Measurements from ENCODE around the gene LEFTY1. TPM values are rescaled to one million over a fixed set of nuclear protein-coding genes. Genes with fewer than 3 reads are reported as not detected.

Gene LEFTY1
- total RNA-seq, 1 donor from 2014 or later, result not detected

DNA sequence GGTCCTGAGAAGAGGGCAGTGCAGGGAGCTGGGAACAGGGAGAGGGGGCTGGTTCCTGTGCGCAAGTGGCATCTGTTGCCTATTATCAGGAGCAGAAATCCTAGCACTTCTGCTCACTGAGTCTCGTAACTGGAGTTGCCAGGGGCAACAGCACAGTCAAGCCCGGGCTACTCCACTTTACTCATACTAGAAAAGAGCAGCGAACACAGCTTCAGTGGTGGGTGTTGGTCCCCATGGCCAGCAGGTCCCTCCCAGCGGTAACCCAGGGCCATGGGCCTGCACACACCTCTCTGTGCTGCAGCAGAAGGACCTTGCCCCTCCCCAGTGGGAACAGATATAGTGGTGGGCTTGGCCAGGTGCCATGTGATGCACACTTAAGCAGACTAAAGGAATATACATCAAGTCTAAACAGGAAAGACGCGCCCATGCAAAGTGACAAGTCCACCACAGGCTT is 26.6 kb upstream of the LEFTY1 start:
- peak; percentile 27 for DNase-seq

DNA sequence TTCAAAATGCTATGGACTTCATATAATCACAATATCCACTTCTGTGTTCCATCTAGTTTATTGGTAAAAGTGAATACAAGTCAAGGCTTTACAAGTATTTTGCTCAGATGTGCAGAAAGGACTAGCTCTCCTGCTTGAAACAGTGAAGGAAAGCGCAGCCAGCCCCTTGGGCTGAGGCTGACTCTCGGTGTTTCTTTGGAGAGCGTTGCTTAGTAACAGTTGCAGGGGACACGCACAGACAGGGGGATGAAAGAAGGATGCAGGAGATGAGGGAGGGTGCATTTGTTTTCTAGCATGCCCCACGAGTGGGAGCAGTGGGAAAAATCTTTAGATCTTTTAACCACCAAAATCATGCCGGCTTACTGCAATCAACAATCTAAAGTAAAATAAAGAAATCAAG is 26.0 kb upstream of the LEFTY1 start:
- DNase-seq, result no peak

DNA sequence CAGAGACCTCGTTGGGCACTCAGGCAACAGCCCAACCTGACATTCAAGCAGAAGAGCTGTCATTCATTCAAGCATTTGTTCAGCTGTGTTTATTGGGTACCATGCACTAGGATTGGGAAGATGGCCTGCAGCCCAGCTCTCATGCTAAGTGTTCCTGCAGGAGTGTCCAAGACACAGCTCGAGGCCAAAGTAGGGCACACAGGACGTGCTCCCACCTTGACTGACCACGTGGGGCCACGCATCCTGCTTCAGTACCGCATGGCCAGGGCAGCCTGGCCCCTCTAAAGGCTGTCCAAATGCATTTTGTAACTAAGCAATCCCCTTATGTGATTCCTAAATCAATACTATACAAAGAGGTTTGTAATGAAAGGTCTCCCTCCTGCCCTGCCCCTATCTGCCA is 25.4 kb upstream of the LEFTY1 start:
- DNase-seq, result no peak

DNA sequence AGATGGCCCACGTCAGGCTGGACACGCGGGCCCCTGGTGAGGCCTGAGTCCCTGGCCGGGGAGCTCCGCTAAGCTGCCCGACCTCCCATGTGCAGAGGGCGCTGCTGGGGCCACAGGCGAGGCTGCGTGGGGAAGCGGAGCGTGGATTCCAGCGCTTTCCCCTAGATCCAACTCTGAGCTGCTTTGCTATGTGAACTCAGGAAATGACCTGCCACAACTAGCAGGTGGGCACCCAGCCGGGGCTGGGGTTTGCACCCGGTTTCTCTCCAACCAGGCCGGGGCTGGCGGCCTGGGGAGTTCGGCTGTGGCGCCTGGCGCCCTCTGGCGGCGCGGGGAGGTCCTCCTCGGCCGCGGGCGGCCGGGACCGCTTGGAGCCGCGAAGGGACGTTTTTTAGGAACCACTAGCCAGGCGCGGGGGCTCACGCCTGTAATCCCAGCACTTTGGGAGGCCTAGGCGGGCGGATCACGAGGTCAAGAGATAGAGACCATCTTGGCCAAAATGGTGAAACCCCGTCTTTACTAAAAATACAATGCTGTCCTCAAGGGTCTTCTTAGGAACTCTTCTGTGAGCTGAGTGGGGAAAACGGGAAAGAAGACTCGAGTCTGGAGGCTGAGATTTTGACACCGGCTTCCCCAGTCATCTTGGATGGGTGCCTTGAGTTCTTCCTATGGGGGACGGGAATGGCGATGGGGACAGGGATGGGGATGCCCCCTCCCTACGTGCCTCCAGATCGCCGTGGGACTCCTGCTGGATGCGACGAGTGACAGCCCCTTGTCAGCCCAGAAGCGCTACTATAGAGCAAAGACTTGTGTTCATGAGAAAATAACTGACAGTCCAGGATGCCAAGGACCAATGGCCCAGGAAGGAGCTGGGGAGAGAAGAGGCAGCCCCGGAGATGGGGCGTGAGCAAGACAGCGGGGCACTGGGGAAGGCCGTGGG is 22.5 kb upstream of the LEFTY1 start:
- peak; percentile 78 for DNase-seq

DNA sequence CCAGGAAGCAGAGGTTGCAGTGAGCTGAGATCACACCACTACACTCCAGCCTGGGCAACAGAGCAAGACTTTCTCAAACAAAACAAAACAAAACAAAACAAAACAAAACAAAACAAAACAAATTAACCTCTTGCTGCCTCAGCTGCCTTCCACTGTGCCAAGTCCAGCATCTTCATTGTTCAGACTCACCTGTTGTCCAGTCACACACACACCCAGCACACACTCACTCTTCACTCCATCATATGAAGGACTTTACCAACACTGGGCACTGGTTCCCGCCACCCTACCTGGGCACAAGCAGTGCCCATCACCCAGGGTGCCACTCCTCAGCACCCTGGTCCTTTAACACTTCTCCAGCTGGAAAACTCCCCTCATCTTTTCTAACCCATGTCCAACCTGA is 20.5 kb upstream of the LEFTY1 start:
- DNase-seq, result no peak

DNA sequence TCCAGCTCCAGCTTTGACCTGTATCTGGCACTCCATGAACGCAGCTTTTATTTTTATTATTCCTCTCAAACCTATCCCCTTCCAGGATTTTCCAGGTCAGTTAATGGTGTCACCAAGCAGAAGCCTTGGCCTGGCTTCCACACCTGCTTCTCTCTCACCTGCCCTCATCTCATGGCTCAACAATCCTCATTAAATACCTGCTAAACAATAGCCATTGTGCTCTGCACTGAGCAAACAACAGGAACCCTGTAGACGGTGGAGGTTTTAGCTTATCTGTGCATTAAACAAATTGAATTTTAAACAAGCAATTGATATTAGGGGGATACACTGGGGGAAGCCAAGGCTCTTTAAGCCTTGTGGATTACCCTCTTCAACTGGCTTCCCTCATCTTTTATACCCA is 19.8 kb upstream of the LEFTY1 start:
- no peak for DNase-seq

DNA sequence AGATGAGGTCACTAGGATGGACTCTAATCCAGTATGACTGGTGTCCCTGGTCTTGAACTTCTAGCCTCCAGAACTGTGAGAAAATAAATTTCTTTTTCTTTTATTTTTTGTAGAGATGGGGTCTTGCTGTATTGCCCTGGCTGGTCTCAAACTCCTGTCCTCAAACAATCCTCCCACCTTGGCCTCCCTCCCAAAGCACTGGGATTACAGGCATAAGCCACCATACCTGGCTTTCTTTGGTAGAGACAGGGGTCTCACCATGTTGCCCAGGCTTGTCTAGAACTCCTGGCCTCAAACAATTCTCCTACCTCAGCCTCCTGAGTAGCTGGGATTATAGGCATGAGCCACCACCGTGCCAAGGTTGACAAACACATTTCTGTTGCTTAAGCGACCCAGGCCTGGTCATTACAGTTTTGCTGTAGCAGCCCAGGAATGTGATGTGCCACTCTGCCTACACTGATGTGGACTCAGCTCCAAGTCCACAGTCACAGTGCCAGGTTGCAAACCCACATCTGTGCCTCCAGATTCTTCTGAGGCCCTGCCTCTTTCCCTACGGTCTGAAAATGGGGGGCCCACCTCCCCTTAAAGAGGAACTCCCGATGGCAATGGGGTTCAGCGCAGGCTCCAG is 19.2 kb upstream of the LEFTY1 start:
- no peak for DNase-seq

DNA sequence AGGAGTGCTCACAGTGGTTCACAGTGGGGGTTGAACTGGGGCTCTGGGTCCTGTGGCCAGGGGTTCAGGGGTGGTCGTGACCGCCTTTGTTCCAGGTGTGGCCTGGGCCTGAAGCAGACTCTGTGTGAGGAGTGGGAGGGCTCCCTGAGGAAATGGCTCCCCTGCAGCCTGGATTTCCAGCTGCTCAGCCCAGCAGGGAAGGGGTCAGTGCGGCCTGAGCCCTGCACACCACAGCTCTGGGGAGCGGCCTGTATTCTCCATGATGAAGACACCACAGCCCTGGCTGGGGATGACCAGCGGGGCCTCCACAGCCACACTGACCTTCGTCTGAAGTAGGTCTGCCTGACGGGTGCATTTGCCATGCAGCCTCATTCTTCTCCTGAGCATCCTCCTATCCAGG is 18.4 kb upstream of the LEFTY1 start:
- no peak for DNase-seq

DNA sequence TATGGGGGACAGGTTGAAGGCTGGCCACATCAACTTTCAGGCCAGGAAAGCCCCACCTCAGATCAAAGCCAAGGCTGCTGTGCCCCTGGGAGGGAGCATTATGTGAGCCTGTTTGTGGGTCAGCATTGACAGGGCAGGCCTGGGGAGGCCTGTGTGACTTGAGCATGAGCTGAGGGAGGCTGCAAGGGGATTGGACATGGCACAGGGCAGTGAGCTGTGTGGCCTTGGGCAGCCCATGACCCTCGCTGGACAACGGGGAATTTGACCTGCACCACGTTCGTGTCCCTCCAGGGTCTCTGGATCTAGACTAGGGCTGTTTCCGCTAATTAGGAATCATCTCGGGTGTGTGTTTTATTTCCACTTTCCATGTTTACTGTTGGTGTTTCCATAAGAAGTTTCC is 17.5 kb upstream of the LEFTY1 start:
- no peak for DNase-seq

DNA sequence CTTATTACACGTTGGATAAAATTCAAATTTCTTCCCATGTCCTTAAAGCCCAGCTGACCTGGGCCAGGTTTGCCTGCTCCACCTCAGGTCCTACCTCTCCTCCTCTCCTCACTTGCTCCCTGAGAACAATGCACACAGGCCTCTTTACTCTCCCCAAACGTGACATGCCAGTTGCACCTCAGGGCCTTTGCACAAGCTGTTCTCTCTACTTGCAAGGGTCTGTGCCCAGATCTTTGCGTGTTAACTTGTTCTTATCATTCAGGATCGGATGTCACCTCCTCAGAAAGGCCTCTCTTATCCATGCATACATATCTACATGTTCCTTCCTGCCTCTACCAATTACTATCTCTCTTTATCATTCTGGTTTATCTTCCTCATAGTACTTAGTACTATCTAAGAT is 14.7 kb upstream of the LEFTY1 start:
- DNase-seq, result no peak

DNA sequence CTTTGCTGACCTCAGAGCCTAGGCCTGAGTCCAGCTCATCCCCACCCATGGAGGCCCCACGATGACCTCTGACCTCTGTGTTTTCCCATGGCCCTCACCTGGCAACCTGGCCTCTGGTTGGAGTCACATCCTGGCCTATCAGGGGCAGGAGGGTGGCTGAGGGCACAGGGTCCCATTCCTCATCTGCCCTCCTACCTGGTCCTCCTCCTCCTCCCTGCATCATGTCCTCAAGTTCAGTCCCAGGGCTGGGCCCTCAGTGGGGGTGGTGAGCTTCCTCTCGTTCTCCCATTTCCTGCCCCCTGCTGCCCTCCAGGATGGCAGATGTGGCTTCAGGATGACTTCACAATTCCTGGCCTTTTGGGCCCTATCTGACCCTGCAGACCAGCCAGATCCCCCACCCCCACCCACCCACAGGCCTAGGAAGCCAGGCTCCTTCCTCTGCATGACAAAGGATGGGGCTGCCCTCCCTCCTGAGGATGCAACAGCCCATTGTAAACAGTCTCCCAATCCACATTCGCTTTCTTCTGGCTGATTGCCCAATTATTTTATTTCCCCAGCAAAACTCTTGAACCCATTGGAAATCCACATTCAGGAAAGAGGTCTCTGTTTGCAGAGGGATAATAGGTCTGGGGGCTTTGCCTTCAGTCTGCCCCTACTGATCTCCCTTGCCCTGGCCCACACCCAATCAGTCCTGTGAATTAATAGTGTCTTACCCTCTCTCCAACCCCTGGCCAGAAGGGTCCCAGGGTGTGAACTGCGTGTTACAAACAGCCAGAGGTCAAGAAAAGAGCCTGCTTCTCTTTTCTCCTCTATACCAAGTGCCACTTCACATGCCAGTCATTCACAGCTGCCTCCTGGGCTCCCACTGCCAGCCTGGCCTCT is 10.3 kb upstream of the LEFTY1 start:
- DNase-seq, result no peak

DNA sequence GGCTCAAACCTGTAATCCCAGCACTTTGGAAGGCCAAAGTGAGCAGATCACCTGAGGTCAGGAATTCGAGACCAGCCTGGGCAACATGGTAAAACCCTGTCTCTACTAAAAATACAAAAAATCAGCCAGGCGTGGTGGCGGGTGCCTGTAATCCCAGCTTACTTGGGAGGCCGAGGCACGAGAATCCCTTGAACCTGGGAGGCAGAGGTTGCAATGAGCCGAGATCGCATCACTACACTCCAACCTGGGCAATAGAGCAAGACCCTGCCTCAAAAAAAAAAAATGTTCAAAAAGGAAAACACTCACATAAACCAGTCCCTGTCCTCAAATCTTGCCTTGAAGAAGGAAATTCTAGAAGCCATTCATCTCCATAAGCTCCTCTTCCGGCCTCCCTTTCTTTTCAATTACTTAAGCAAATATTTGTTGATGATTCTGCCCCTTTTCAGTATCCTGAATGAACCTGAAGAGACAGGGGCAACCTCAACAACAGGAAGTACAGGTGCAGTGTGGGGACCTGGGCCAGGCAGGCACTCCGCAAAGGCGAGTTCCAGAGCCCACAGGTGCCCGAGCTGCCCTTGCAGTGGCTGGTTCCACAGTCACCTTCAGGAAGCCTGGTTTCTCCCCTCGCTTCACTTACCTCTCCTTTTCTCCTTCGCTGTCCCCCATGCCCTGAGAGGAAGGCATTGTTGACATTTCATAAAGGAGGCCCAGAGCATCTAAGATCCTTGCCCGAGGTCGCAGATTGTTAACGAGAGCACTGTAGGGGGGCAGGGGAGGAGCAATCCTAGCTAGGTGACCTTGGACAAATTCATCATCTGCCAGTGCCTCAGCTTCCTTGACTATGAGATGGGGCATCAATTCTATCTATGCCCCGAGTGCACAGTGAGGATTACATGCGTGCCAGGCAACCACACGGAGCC is 8.9 kb upstream of the LEFTY1 start:
- DNase-seq, result no peak

DNA sequence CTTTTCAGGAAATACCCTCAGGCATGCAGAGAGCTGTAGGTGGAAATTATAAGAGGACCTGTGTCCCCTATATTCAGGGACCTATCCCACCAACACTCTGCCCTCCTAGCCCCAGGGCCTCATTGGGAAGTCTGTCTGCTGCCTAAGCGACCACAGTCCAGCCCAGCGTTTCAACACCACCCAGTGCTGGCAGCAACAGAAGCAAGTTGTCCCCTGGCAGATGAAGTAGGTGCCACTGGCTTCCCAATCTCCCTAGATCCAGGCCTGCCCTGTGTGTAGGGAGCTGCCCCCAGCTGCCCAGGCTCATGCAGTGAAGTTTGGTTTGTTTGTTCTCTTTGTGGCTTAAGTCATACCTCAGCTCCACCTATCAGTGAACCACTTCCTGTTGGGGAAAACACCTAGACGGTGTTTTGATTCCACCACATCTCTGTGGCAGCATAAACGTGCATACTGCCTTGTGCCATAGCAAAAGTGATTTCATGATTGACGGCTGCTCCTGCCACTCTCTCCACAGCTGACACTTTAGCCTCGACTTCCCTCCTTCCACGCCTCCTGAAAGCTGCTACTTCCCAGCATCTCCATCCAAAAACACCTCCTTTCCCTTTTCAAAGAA is 8.1 kb upstream of the LEFTY1 start:
- DNase-seq, result no peak

DNA sequence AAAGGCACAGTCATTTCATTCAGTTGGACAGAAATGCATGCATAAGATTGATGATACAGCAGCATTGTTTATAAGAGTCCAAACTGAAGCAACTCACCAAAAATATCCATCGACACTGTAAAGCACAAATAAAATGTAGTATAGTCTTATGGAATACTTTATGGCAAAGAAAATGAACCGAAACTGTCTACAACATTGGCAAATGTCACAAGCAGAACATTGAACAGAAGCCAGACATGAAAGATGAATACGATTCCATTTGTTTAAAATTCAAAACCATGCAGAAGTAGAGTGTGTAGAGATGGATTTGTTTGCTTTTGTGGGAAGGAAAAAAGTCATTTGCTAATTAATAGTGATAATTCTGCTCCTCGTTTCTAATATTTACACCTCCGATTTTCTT is 7.5 kb upstream of the LEFTY1 start:
- no peak for DNase-seq

DNA sequence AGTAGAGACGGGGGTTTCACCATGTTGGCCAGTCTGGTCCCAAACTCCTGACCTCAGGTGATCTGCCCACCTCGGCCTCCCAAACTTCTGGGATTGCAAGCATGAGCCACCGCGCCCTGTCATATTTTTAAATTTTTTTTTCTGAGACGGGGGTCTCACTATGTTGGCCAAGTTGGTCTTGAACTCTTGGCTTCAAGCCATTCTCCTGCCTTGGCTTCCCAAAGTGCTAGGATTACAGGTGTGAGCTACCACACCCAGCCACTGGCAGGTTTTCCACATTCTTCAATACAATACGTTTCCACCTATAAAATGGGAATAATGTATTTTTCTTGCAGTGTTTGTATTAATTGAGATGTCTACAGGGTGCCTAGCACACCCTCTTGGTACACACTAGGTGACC is 3.4 kb upstream of the LEFTY1 start:
- no peak for DNase-seq

DNA sequence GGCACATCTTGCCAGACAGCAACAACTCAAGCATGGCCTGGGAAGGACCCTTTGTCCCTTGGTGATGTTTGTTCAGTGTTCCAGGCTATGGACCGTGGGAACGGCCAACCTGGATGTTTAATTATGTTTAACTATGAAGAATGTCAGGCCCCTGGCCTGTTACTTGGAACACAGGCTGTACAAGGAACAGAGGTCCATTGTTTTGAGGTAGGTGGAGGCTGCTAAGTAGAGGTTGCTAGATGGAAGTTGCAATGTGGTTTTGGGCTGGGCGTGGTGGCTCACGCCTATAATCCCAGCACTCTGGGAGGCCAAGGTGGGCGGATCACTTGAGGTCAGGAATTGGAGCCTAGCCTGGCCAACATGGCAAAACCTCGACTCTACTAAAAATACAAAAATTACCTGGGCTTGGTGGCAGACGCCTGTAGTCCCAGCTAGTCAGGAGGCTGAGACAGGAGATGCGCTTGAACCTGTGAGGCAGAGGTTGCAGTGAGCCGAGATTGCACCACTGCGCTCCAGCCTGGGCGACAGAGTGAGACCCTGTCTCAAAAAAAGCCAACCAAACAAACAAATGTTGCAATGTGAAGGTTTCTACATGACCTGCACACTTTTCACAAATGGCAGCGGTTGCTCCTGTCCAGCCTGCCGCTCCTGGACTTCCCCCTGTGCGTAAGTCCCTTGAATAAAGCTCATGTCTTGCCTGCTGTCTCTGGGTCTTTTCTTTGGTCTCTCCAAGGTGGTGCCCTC is 2.5 kb upstream of the LEFTY1 start:
- no peak for DNase-seq

DNA sequence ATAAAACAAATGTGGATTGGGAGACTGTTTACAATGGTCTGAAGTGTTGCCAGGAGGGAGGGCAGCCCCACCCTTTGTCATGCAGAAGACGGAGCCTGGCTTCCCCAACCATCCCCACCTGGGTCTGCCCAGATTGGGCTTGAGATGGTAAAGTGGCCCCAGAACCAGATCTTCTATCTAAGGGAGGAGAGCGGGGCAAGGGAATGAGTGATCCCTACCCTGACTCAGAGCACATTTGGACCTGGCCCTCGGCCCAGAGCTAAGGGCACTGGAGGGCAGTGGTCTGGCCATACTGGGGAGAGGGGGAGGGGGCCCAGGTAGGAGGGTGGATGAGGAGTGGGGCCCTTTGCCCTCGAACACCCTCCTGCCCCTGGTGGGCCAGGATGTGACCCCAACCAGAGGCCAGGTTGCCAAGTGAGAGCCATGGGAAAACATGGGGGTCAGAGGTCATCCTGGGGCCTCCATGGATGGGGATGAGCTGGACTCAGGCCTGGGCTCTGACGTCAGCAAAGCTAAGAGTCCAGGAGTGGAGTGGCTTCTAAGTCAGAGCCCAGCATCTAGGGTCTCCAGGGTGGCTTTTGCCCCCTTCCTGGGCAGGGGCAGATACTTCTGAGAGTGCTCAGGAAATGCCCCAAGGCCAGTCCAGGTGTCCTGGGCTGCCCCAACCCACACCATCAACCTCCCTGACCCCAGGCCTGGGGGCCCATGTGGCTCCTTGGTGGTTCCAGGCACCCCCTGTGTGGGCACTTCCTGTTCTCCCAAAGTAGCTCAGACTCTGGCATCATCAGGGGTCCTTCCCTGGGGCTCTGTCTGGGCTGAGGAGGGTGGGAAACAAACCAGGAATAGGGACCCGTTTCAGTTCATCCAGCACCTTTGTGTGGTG is 1.6 kb upstream of the LEFTY1 start:
- DNase-seq, result no peak

DNA sequence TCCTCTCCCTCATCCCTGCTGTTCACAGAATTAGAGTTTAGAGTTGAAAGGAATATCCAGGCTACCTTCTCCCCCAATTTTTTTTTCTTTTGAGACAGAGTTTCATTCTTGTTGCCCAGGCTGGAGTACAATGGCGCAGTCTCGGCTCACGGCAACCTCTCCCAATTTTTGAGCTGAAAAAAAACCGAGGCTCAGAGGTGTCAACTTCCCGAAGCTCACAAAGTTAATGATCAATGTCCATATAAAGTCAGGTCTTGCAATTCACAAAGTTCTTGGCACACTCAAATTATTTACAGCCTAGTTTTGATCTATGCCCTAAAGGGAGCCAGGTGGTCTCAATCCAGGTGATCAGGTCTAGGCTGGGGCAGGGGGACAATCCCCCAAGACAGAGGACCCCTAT is 797 bp upstream of the LEFTY1 start:
- no peak for DNase-seq

DNA sequence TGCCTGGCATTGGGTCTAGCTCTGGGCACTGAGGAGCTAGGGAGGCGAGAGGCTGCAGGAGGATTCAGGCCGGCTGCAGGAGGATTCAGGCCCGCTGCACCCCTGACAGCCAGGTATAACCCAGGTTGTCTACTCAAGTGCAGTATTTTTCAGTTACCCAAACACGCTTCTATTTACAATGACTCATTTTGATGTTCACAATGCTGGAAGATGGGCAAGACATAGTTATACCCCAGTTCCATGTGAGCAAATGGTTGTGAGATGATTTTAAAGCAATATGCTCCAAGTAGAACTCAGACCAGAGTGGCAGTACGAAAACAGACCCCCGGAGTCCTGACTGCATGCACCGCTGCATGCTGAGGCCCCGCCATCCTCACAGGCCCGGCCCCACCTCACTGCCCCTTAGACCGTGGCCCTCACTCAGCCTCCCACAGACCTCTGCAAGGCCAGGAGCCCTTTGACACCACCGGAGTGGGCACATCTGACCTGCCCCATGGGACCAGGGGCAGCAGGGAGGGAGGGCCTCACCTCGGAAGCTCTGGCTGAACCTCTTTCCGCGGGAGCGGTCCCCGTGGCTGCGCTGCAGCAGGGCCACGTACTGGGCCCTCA is 553 bp downstream of the LEFTY1 start:
- no peak for DNase-seq
